Astrocyte (in vitro differentiated cells and primary cell): ENCODE measurements around the gene NR6A1.

ENCODE experiments used
- CTCF ChIP-seq: IDR thresholded peaks from 2 replicates; pipeline ENCODE4 v1.5.1; 2011; ENCODE audit warnings: low read depth, mild to moderate bottlenecking, inconsistent platforms, low read length, moderate library complexity; ENCODE audit not compliant: insufficient read depth
- EZH2 ChIP-seq: IDR thresholded peaks from 2 replicates; pipeline ENCODE4 v1.6.1; 2012; ENCODE audit warnings: mild to moderate bottlenecking, low read length, inconsistent platforms; ENCODE audit not compliant: insufficient read depth

GRCh38 chr9:124683043-124683442 is 88.1 kb downstream of the NR6A1 start:
- TF ChIP-seq CTCF (no peak), EZH2 (no peak)
